Stomach (tissue), 4 donors: ENCODE measurements around the gene CCDC3.

ENCODE experiments used
- EP300 ChIP-seq: sonication (generic); formaldehyde crosslinking; IDR thresholded peaks from one replicate; pipeline ENCODE4 v1.6.1; 2017; ENCODE audit warnings: antibody characterized with exemption
- POLR2A ChIP-seq, 4 donors: fragments of 450-650 bp; IDR thresholded peaks; one replicate each; pipeline ENCODE4 v1.6.1; 2016; ENCODE audit warnings: antibody characterized with exemption in 4 of 4, control low read depth in 2 of 4, mild to moderate bottlenecking in 1 of 4, moderate library complexity in 1 of 4
- TF ChIP-seq, protein P1 (sequence below), 7 experiments: fragments of 450-650 bp in 4 of 7; fragments of 200-600 bp in 3 of 7; sonication (generic) in 3 of 7; IDR thresholded peaks; one replicate each; pipeline ENCODE4 v1.5.1; 2016 to 2019; ENCODE audit warnings: antibody characterized with exemption in 7 of 7, control low read depth in 2 of 7, mild to moderate bottlenecking in 1 of 7

DNA sequence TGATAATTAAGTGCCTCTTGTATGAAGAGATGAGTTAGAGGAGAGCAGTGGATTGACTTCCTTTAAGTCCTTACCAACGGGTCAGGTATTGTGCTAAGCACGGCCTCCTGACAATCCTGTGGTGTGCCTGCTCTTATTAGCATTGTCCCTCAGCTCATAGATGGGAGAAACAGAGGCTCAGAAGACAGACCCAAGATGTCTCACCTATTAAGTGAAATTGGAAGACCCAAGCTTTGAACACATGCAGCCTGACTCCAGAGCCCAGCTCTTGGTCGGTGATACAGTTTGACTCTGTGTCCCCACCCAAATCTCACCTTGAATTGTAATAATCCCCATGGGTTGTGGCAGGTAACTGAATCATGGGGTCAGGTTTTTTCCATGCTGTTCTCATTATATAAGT is 53.8 kb downstream of the CCDC3 start:
- no peak for TF ChIP-seq POLR2A (IDR thresholded peaks at IDR 0.05)
- TF ChIP-seq EP300: no peak
- TF ChIP-seq, protein P1, sequence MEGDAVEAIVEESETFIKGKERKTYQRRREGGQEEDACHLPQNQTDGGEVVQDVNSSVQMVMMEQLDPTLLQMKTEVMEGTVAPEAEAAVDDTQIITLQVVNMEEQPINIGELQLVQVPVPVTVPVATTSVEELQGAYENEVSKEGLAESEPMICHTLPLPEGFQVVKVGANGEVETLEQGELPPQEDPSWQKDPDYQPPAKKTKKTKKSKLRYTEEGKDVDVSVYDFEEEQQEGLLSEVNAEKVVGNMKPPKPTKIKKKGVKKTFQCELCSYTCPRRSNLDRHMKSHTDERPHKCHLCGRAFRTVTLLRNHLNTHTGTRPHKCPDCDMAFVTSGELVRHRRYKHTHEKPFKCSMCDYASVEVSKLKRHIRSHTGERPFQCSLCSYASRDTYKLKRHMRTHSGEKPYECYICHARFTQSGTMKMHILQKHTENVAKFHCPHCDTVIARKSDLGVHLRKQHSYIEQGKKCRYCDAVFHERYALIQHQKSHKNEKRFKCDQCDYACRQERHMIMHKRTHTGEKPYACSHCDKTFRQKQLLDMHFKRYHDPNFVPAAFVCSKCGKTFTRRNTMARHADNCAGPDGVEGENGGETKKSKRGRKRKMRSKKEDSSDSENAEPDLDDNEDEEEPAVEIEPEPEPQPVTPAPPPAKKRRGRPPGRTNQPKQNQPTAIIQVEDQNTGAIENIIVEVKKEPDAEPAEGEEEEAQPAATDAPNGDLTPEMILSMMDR (IDR thresholded peaks at IDR 0.05): no peak
